Loucy (cell line): ENCODE results near the gene TTLL3.

Source experiments
- H2AFZ ChIP-seq: fragments of 200-600 bp; sonication (generic); 2 replicates; pipeline ENCODE4 v1.6.0; 2016; ENCODE audit warnings: antibody characterized with exemption, mild to moderate bottlenecking, low read length, moderate library complexity
- H3F3A ChIP-seq: fragments of 200-600 bp; 2 replicates; pipeline ENCODE4 v1.6.0; 2016; ENCODE audit warnings: antibody characterized with exemption, low read depth, mild to moderate bottlenecking
- H3K27me3 ChIP-seq: fragments of 200-600 bp; sonication (generic); 2 replicates; pipeline ENCODE4 v1.6.1; 2014; ENCODE audit warnings: low read length, mild to moderate bottlenecking; ENCODE audit not compliant: insufficient read depth, poor library complexity, severe bottlenecking
- H3K36me3 ChIP-seq: fragments of 200-600 bp; sonication (generic); 2 replicates; pipeline ENCODE4 v1.6.1; 2016; ENCODE audit warnings: low read length; ENCODE audit not compliant: insufficient read depth
- H3K4me1 ChIP-seq: fragments of 200-600 bp; sonication (generic); 2 replicates; pipeline ENCODE4 v1.5.1; 2014; ENCODE audit warnings: low read length, mild to moderate bottlenecking; ENCODE audit not compliant: insufficient read depth, poor library complexity, severe bottlenecking
- H3K4me2 ChIP-seq: fragments of 200-600 bp; sonication (generic); 2 replicates; pipeline ENCODE4 v1.6.0; 2014; ENCODE audit warnings: antibody characterized with exemption, low read length, low read depth, mild to moderate bottlenecking; ENCODE audit not compliant: poor library complexity, severe bottlenecking
- H3K4me3 ChIP-seq: fragments of 200-600 bp; sonication (generic); 2 replicates; pipeline ENCODE4 v1.5.1; 2014; ENCODE audit warnings: low read length, mild to moderate bottlenecking, mixed read lengths; ENCODE audit not compliant: poor library complexity, severe bottlenecking
- H3K79me2 ChIP-seq: fragments of 200-600 bp; sonication (generic); 2 replicates; pipeline ENCODE4 v1.6.1; 2014; ENCODE audit warnings: low read length; ENCODE audit not compliant: insufficient read depth
- H3K9ac ChIP-seq: fragments of 200-600 bp; sonication (generic); 2 replicates; pipeline ENCODE4 v1.6.0; 2014; ENCODE audit warnings: mild to moderate bottlenecking, low read depth, low read length, moderate library complexity; ENCODE audit not compliant: poor library complexity, severe bottlenecking
- H3K9me2 ChIP-seq: fragments of 200-600 bp; sonication (generic); replicated peaks from 2 replicates; pipeline ENCODE4 v1.6.1; 2016; ENCODE audit warnings: low read depth, low read length, mixed read lengths
- H3K9me3 ChIP-seq: fragments of 200-600 bp; sonication (generic); 2 replicates; pipeline ENCODE4 v1.6.1; 2014; ENCODE audit warnings: mild to moderate bottlenecking, antibody characterized with exemption, low read length, low read depth; ENCODE audit not compliant: insufficient read depth
- H4K20me1 ChIP-seq: fragments of 200-600 bp; sonication (generic); 2 replicates; pipeline ENCODE4 v1.6.0; 2014; ENCODE audit warnings: antibody characterized with exemption, low read length, mild to moderate bottlenecking; ENCODE audit not compliant: insufficient read depth, poor library complexity, severe bottlenecking
- CTCF ChIP-seq: fragments of 200-600 bp; sonication (generic); conservative IDR thresholded peaks from 2 replicates; pipeline ENCODE4 v1.5.1; 2014; ENCODE audit warnings: mild to moderate bottlenecking, antibody characterized with exemption, low read length
- EZH2phosphoT487 ChIP-seq: fragments of 200-600 bp; IDR thresholded peaks from 2 replicates; pipeline ENCODE4 v1.6.1; 2018; ENCODE audit warnings: antibody characterized with exemption, mild to moderate bottlenecking, moderate library complexity, borderline replicate concordance

The TTLL3 gene

DNA sequence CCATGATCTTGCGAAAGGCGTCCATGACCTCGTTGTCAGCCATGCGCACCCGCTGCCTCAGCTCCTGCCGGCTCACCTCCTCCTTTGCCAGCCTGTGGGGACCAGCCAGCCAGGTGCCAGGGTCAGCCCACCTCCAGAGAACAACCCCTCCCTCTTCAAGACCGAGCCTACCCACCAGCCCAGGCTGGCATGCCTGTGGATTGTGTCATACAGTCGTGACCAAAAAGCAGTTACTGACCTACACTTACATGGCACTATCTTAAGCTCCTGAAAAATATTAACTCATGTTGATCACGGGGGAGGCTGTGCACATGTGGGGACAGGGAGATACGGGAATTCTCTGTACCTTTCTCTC, 29.6 kb upstream of the TTLL3 start:
- Histone ChIP-seq H3K9me2 (no peaks in the 10 kb centered on the region), H3K4me2 (peak overlapping the region; percentile 92), H3K4me1 (peaks cover 60% of the 10 kb centered on the region), H3K9me3 (no peaks in the 10 kb centered on the region), H3K79me2 (peaks cover 4% of the 10 kb centered on the region; the same call in 1 of the 2 replicates), H4K20me1 (no peaks in the 10 kb centered on the region), H3K27me3 (no peaks in the 10 kb centered on the region), H3K36me3 (peaks cover 3% of the 10 kb centered on the region; the same call in 1 of the 2 replicates), H3K9ac (peak overlapping the region; percentile 75), H3K4me3 (peak overlapping the region; percentile 61), H2AFZ (no peak overlapping the region), H3F3A (peaks cover 13% of the 10 kb centered on the region)
- no peak for TF ChIP-seq EZH2phosphoT487
- no peak for TF ChIP-seq CTCF

DNA sequence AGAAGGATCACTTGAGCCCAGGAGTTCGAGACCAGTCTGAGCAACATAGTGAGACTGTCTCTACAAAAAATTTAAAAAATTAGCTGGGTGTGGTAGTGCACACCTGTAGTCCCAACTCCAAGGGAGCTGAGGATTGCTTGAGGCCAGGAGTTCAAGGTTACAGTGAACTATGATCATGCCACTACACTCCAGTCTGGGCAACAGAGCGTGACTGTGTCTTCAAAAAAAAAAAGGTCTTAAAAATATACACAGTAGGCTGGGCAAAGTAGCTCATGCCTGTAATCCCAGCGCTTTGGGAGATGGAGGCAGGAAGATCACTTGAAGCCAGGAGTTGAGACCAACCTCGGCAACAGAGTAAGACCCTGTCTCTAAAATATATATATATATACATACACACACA, 29.2 kb upstream of the TTLL3 start:
- Histone ChIP-seq H3K9me2 (no peaks in the 10 kb centered on the region), H3K36me3 (peaks cover 3% of the 10 kb centered on the region; the same call in 1 of the 2 replicates), H3K27me3 (no peaks in the 10 kb centered on the region), H3K79me2 (peaks cover 4% of the 10 kb centered on the region; the same call in 1 of the 2 replicates), H4K20me1 (no peaks in the 10 kb centered on the region), H3K4me1 (peaks cover 60% of the 10 kb centered on the region), H3K4me2 (peak overlapping the region; percentile 92), H3F3A (peaks cover 13% of the 10 kb centered on the region), H3K9ac (peak overlapping the region; percentile 75), H2AFZ (no peak overlapping the region), H3K9me3 (no peaks in the 10 kb centered on the region), H3K4me3 (peak overlapping the region; percentile 61)
- TF ChIP-seq CTCF, result no peak
- TF ChIP-seq EZH2phosphoT487, result no peak

DNA sequence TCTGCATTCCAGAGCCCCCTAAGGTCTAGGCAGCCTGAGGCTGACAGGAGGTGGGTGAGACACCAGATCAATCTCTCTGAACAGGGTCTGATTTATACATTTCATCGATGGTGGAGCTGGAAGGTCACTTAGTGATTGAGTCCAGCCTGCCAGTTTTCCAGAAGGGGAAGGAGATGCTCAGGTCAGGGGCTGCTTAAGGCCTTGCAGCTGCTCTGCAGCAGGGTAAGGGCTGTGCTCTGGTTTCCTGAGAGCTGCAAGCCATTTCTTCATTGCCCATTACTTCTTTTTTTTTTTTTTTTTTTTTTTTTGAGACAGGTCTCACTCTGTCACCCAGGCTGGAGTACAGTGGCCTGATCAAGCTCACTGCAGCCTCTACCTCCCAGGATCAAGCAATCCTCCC, 28.5 kb upstream of the TTLL3 start:
- peaks cover 65% of the 10 kb centered on the region for H3K4me1 ChIP-seq
- TF ChIP-seq CTCF (no peak), EZH2phosphoT487 (no peak)
- H3K4me2 ChIP-seq, result peak overlapping the region; percentile 92
- peak overlapping the region; percentile 61 for H3K4me3 ChIP-seq
- peaks cover 3% of the 10 kb centered on the region; the same call in 1 of the 2 replicates for H3K36me3 ChIP-seq
- peaks cover 4% of the 10 kb centered on the region; the same call in 1 of the 2 replicates for H3K79me2 ChIP-seq
- H3K9me2 ChIP-seq, result no peaks in the 10 kb centered on the region
- no peaks in the 10 kb centered on the region for H4K20me1 ChIP-seq
- H2AFZ ChIP-seq, result no peak overlapping the region
- no peaks in the 10 kb centered on the region for H3K9me3 ChIP-seq
- H3F3A ChIP-seq, result peaks cover 13% of the 10 kb centered on the region
- H3K9ac ChIP-seq, result peak overlapping the region; percentile 75
- H3K27me3 ChIP-seq, result no peaks in the 10 kb centered on the region
